ENCODE results near the gene HSF2BP.
"Not testable (repeated sequence)": the region's sequence is repeated elsewhere in the genome, so short reads cannot be mapped to it uniquely, and the experiment has no call there.

Gene HSF2BP

GRCh38 chr21:43597540-43598250 is 61.6 kb downstream of the HSF2BP start:
- DNase-seq (ENCODE audit: low spot score) = no peak

DNA sequence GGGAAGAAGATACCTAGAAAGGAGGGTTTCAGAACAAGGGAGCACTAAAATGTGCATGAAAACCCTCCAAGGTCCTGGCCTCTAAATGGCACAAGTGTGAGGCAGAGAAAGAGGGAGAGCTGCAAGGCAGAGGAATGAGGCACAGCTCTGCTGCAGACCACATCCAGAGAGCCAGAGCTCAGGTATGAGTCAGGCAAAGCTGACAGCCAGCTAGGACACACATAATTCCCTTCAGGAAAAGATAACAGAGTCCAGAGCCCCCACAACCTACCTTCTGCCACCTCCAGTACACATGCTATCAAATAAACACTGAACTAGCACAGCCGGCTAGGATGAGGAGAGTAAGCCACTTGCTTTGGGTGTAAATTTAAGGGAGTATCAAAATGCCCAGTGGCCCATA is 62.2 kb downstream of the HSF2BP start:
- DNase-seq (ENCODE audit: low spot score) = no peak

DNA sequence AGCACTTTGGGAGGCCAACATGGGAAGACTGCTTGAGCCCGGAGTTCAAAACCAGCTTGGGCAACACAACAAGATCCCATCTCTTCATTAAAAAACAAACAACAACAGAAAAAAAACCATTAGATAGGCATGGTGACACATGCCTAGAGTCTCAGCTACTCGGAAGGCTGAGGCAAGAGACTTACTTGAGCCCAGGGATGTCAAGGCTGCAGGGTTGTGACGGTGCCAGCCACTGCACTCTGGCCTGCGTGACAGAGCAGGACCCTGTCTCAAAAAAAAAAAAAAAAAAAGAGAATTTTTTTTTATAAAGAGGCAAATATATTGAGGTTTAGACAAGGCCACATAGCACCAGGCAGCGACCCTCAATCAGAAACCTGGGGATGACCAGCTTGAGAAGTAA is 62.7 kb downstream of the HSF2BP start:
- no peak for DNase-seq (ENCODE audit: low spot score)

GRCh38 chr21:43595769-43596168 is 63.5 kb downstream of the HSF2BP start:
- DNase-seq (ENCODE audit: low spot score) = not testable (repeated sequence)

DNA sequence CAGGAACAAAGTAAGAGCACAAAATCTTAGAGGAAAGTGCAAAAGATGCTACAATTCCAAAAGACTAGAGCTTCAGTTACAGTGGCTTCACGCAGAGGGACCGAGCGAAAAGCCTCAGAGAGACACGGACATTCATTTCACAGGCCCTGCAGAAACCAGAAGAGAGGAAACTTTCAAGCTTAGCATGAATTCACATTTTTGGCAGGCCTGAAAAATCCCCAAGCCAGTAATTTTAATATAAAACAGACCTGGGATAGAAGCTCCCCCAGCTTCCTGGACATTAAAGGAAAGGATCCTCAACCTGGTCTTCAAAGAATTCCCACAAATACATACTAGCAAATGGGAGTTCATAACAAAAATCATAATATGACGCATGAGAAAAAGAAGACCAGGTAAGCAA is 66.2 kb downstream of the HSF2BP start:
- DNase-seq (ENCODE audit: low spot score) = no peak

- no peak for DNase-seq (ENCODE audit: low spot score)
These were observed 67.7 kb downstream of the HSF2BP start for GRCh38 chr21:43591571-43591970.

DNA sequence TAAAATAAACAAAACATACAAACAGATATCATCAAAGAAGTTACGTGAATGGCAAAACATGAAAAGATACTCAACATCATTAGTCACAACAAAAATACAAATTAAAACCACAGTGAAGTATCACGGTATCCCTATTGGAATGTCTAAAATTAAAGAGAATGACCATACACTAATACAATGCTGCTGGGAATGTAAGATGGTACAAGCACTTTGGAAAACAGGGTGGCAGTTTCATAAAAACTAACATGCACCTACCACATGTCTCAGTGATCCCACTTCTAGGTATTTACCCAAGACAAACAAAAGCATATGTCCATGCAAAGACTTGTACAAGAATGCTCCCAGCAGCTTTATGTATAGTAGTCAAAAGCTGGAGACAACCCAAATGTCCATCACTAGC is 69.1 kb downstream of the HSF2BP start:
- no peak for DNase-seq (ENCODE audit: low spot score)

DNA sequence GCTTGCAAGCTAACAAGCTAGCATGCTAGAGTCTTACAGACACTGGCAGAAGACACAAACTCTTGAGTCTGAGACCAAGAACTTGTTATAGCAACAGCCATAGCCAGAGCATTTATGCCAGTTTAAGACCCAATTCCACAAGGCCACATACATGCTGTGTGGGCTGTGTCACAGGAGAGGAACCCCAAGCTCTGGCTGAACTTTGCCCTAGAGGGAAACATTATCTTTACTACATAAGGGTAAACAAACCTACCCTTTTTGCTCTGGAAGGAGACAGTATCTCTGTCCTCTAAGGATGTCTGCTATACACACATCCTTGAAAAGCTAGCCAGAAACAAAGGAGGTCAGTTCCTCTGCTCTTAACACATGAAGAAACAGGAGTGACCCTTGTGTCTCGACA is 70.3 kb downstream of the HSF2BP start:
- DNase-seq (ENCODE audit: low spot score) = no peak

DNA sequence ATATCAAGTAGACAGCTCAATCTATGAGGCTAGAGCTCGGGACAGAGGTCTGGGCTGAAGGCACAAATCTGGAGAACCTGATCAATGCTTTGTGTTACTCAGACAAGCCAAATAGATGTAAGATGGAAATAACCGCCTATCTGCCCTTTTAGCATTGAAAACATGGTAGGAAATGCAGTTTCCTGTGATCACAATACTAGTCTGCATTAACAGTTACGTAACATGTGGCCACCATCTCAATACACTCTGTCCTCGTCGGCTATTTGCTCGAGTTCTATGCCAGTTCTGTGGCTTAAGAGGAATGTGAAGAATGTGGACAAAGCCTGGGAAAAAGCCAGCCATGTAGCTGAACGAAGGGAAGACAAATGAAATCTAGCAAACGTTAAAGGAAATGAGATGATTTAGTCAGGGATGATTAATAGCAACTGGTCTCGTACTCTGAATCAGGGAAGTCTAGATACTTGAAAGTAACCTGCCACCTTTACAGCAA is 73.3 kb downstream of the HSF2BP start:
- no peak for DNase-seq (ENCODE audit: low spot score)

GRCh38 chr21:43585514-43585913 is 73.8 kb downstream of the HSF2BP start:
- DNase-seq (ENCODE audit: low spot score) = no peak

DNA sequence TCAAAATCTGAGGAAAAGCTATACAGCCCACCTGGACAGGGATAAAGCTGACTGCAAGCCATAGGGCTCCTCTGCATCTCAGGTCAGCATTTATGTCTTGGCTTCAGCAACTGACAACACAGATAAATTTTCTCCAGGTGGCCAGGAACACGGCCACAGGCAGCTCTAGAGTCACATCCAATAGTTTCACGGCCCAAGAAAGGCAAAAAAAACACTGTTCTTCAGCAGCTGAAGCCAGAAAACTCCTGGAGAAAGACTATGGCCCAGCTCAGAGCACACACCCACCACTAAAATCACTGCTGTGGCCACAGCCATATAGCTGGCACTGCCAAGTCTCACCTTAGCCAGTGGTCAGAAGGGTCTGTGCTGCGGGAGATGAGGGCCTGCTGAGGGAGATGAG is 77.8 kb downstream of the HSF2BP start:
- no peak for DNase-seq (ENCODE audit: low spot score)

GRCh38 chr21:43578677-43579303 is 80.5 kb downstream of the HSF2BP start:
- DNase-seq (ENCODE audit: low spot score) = no peak

DNA sequence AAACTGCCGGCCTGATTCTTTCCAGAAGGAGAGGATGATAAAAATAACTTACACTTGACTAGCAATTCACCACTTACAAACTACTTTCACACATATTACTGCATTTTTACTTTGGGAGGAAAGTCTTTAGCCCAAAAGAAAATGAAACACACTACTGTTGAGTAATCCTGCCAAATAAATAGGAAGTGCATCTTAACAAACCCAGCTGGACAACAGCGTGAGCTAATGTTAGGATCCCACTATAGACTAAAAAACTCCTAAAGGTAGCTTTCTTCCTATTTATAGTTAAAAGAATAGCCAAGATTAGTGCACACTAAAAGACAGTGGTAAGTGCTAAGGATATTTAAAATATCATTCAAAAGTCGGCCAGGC is 83.8 kb downstream of the HSF2BP start:
- DNase-seq (ENCODE audit: low spot score) = no peak

GRCh38 chr21:43574741-43575472 is 84.4 kb downstream of the HSF2BP start:
- no peak for DNase-seq (ENCODE audit: low spot score)

- DNase-seq (ENCODE audit: low spot score) = no peak
These were observed 85.4 kb downstream of the HSF2BP start for GRCh38 chr21:43573921-43574320.

DNA sequence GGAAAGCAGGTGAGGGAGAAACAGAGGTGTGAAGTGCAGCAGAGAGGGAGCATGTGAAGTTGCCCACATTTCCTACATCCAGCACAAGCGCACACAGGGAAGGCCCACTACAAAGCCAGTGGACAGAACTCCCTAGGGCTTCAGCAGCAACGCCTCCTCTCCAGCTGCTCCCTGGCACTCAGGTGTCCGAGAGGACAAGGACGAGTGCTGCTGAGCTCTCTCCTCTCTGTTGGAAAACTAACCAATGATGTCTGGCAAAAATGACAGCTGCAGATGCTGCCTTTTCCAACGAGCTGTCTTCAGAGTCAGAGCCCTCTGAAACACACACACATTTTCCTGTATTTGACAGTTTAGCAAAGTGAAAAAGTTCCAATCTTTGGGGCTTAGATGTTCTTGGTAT is 86.8 kb downstream of the HSF2BP start:
- no peak for DNase-seq (ENCODE audit: low spot score)

DNA sequence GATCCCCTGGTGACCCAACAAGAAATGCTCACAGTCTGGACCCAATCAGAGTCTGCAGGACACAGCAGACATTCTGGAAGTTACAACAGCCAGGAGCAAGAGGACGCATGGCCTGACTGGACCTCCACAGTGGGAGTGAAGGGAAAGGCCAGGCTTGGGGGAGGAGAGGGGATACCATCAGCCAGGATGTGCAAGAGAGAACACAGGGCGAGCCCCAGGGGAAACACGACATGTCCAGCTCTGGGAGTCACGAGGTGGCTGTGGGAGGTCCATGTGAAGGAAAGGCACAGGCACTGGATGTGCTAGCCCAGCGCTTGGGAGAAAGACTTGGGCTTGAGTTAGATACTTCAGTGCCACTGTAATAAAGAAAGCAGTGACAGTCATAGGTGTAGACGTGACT is 87.3 kb downstream of the HSF2BP start:
- no peak for DNase-seq (ENCODE audit: low spot score)

DNA sequence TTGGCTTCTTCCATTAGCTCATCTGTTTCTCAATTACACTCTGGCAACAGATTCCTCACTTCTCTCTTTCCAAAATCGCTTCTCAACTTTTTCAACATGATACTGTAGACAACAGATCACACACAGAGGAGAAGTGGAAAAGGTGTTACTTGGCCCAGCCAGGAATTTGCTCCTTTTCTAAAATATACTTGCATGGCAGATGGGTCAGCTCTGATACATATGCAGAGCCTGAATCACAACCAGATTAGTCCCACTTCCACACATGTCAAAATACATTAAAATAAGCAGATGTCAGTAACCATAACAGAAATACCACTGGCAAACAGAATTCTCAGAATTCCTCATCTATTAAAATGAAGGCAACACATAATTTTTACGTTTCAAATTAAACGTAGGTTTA is 89.1 kb downstream of the HSF2BP start:
- not testable (repeated sequence) for DNase-seq (ENCODE audit: low spot score)

GRCh38 chr21:43562451-43562850 is 96.8 kb downstream of the HSF2BP start:
- DNase-seq (ENCODE audit: low spot score) = not testable (repeated sequence)

DNA sequence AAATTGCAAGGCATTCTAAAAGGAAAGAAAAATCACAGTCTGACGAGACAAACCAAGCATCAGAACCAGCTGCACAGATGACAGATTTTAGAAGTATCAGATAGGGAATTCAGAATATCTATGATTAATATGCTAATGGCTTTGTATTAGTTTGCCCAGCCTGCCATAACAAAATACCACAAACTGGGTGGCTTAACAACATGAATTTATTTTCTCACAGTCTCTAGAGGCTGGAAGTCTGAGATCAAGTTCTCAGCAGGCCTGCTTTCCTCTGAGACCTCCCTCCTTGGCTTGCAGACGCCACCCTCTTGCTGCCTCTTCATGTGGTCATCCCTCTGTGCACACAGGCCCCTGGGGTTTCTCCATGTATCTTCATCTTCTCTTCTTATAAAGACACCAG is 118.7 kb downstream of the HSF2BP start:
- DNase-seq (ENCODE audit: low spot score) = not testable (repeated sequence)

DNA sequence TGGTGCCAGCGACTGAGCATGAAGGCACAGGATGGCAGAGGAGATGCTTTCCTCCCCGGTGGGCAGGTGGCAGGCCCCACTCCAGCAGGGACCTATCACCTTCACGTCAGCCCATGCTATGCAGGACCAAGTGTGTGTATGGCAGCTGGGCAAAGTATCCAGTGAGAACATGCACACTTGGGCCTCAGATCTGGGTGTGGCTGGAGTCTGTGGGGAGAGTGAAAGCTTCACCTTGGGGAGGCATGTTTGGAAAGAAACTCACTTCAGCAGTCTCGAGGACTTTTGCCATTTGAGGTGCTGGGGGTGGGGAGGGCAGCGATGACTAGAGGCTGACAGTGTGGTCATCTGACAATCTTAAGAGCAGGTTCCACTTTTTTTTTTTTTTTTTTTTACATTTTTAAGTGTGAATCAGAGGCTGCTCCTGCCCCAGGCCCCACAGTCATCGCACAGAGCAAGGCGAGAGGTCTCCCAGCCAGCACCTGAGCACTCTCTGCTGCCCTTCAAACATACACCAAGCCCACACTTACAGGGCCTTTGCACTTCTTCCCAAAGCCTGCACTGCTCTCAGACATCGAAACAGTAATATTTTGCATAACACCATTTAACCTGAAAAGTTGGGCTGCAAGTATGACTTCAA is 136.7 kb downstream of the HSF2BP start:
- DNase-seq (ENCODE audit: low spot score) = not testable (repeated sequence)

DNA sequence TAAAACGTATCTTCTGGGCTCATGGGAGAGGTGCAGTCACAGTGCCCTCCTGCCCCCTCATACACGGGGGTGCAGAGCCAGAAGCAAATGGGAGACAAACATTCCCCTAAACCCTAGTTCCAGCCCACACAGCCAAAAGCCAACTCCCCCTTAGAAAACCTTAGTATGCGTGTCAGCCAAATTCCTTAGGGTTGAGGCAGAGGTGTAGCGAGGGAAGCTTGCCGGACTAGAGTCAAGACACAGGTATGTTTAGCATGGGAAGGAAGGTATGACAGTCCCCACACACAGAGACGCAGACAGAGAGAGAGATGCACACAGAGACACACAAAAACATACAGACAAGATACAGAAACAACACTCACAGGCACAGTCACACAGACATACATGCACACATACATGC is 141.6 kb downstream of the HSF2BP start:
- DNase-seq (ENCODE audit: low spot score) = not testable (repeated sequence)

Measured in cerebellar cortex (tissue), 1 donor.